ENCODE results near the gene ZC3HAV1. TPM values are rescaled to one million over a fixed set of nuclear protein-coding genes. Genes with fewer than 3 reads are reported as not detected.
"Not testable (repeated sequence)": the region's sequence is repeated elsewhere in the genome, so short reads cannot be mapped to it uniquely, and the experiment has no call there.

Gene ZC3HAV1
- total RNA-seq, 1 donor from 2014 or later, result 42.7 TPM

GRCh38 chr7:139109983-139110411 lies 477 bp upstream of the ZC3HAV1 start:
- TF ChIP-seq, protein P1, sequence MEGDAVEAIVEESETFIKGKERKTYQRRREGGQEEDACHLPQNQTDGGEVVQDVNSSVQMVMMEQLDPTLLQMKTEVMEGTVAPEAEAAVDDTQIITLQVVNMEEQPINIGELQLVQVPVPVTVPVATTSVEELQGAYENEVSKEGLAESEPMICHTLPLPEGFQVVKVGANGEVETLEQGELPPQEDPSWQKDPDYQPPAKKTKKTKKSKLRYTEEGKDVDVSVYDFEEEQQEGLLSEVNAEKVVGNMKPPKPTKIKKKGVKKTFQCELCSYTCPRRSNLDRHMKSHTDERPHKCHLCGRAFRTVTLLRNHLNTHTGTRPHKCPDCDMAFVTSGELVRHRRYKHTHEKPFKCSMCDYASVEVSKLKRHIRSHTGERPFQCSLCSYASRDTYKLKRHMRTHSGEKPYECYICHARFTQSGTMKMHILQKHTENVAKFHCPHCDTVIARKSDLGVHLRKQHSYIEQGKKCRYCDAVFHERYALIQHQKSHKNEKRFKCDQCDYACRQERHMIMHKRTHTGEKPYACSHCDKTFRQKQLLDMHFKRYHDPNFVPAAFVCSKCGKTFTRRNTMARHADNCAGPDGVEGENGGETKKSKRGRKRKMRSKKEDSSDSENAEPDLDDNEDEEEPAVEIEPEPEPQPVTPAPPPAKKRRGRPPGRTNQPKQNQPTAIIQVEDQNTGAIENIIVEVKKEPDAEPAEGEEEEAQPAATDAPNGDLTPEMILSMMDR (IDR thresholded peaks at IDR 0.05), result no peak
- Mint-ChIP-seq H3K9me3 (ENCODE audit: unreplicated experiment) (no peaks in the 10 kb centered on the region), H3K27me3 (ENCODE audit: unreplicated experiment) (no peaks in the 10 kb centered on the region), H3K27ac (ENCODE audit: unreplicated experiment) (peak overlapping the region; percentile 95), H3K36me3 (ENCODE audit: unreplicated experiment) (no peaks in the 10 kb centered on the region), H3K4me1 (ENCODE audit: unreplicated experiment) (peaks cover 32% of the 10 kb centered on the region), H3K4me3 (ENCODE audit: unreplicated experiment) (peak overlapping the region; percentile 94)
- DNase-seq (ENCODE audit: extremely low spot score, unreplicated experiment), result no peak

- H3K4me3 Mint-ChIP-seq (ENCODE audit: unreplicated experiment), result peak overlapping the region; percentile 94
- peak overlapping the region; percentile 95 for H3K27ac Mint-ChIP-seq (ENCODE audit: unreplicated experiment)
- peaks cover 3% of the 10 kb centered on the region for H3K36me3 Mint-ChIP-seq (ENCODE audit: unreplicated experiment)
- H3K4me1 Mint-ChIP-seq (ENCODE audit: unreplicated experiment), result peaks cover 38% of the 10 kb centered on the region
- no peaks in the 10 kb centered on the region for H3K9me3 Mint-ChIP-seq (ENCODE audit: unreplicated experiment)
- TF ChIP-seq, protein P1 (IDR thresholded peaks at IDR 0.05), result no peak
- no peak for DNase-seq (ENCODE audit: extremely low spot score, unreplicated experiment)
- H3K27me3 Mint-ChIP-seq (ENCODE audit: unreplicated experiment), result no peaks in the 10 kb centered on the region
These were observed 993 bp downstream of the ZC3HAV1 start for GRCh38 chr7:139108266-139109187.

- DNase-seq (ENCODE audit: extremely low spot score, unreplicated experiment), result no peak
- Mint-ChIP-seq H3K27me3 (ENCODE audit: unreplicated experiment) (no peaks in the 10 kb centered on the region), H3K4me1 (ENCODE audit: unreplicated experiment) (peaks cover 42% of the 10 kb centered on the region), H3K4me3 (ENCODE audit: unreplicated experiment) (peak overlapping the region; percentile 94), H3K27ac (ENCODE audit: unreplicated experiment) (no peak overlapping the region), H3K36me3 (ENCODE audit: unreplicated experiment) (peaks cover 3% of the 10 kb centered on the region), H3K9me3 (ENCODE audit: unreplicated experiment) (no peaks in the 10 kb centered on the region)
- TF ChIP-seq, protein P1 (IDR thresholded peaks at IDR 0.05), result no peak
These were observed 2.6 kb downstream of the ZC3HAV1 start for GRCh38 chr7:139106959-139107358.

DNA sequence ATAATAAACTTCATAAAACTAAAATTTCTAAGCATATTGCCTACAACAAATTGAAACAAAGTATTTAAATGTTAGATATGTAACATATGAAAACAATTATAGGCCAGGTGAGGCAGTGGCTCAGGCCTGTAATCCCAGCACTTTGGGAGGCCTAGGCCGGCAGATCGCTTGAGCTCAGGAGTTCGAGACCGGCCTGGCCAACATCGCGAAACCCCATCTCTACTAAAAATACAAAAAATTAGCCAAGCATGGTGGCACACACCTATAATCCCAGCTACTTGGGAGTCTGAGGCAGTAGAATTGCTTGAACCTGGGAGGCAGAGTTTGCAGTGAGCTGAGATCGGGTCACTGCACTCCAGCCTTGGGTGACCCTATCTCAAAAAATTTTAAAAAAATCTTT lies 3.3 kb downstream of the ZC3HAV1 start:
- not testable (repeated sequence) for H3K9me3 Mint-ChIP-seq (ENCODE audit: unreplicated experiment); H3K4me3 Mint-ChIP-seq (ENCODE audit: unreplicated experiment); H3K27me3 Mint-ChIP-seq (ENCODE audit: unreplicated experiment); H3K36me3 Mint-ChIP-seq (ENCODE audit: unreplicated experiment); DNase-seq (ENCODE audit: extremely low spot score, unreplicated experiment)
- H3K27ac Mint-ChIP-seq (ENCODE audit: unreplicated experiment), result peak overlapping the region; percentile 7
- peaks cover 43% of the 10 kb centered on the region for H3K4me1 Mint-ChIP-seq (ENCODE audit: unreplicated experiment)

DNA sequence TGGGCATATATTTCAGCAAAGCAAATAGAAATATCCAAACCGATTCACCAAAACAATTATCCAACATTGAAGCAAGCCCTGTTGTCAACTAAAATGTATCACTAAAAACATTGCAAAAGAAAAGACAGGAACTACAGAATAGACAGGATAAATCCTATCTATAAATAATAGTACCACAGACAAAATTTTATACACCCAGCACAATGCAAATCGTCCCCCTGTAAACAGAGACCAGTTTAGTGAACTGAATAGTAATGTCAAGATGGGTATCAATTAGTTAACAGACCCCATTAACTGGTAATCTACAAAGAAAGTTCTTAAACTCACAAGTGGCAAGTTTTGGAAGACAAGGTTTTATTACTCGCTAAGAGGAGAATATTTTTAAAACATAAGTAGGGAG lies 4.0 kb downstream of the ZC3HAV1 start:
- Mint-ChIP-seq H3K27ac (ENCODE audit: unreplicated experiment) (no peak overlapping the region), H3K4me1 (ENCODE audit: unreplicated experiment) (peaks cover 43% of the 10 kb centered on the region), H3K36me3 (ENCODE audit: unreplicated experiment) (peaks cover 3% of the 10 kb centered on the region), H3K4me3 (ENCODE audit: unreplicated experiment) (no peak overlapping the region), H3K9me3 (ENCODE audit: unreplicated experiment) (no peaks in the 10 kb centered on the region), H3K27me3 (ENCODE audit: unreplicated experiment) (no peaks in the 10 kb centered on the region)
- DNase-seq (ENCODE audit: extremely low spot score, unreplicated experiment), result no peak
- TF ChIP-seq, protein P1 (IDR thresholded peaks at IDR 0.05), result no peak

All from osteocyte (in vitro differentiated cells).